Measurements from ENCODE around the gene FAM136A.

The FAM136A gene

DNA sequence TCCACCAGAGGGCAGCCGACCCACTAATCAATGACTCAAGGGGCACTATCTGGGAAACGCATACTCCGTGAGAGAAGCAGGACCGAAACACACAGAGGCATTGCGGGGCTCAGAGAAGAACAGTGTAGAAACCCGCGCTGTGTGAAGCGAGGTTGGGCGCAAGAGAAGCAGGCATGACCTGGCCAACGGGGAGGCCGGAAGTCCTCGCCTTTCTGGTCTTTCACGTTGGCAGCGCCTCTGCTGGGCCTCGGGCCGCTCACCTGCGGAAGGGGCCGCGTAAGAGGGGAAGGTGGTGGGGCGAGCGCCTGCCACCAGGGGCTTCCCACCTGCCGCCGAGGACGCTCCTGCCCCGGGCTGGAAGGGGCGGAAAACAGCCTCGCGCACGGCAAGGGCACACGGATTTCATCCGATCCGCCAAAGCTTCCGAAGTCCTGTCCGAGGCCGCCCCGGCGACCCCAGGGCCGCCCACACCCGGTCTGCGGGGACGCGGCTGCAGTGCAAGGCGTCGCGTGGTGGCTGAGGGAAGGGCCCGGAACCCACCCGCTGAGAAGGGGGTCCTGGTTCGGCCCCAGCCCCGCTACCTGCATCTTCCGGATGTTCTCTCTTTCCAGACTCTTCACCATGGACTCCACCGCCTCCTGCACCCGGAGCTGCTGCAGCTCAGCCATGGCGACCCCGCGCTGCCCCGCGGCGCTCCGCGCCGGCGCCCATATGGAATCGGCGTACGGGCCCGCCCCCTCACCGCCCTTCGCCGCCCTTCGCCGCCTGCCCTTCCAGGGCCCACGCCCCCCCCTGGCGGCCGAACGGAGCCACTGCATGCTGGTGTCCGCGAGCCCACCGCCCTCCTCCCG is at the start of gene FAM136A:
FAM136A (minus strand) TSS at position 724 of the 851 bp plus-strand sequence; CDS start at position 668, 56 bp downstream.
- H3K4me3 ChIP-seq (ENCODE audit: low read length in 2 of 2) = peak within 1 kb of the TSS; percentile 91
- H3K9ac ChIP-seq (ENCODE audit: low read depth in 1 of 2, low read length in 2 of 2) = peak within 1 kb of the TSS; percentile 84 to 93
- H3K27me3 ChIP-seq (ENCODE audit: control insufficient read depth in 2 of 2, insufficient read depth in 2 of 2, low read length in 2 of 2) = no peaks in the 10 kb centered on the region
- peaks cover 7 to 10% of the 10 kb centered on the region in 2 donors for H3K4me1 ChIP-seq (ENCODE audit: control insufficient read depth in 2 of 2, insufficient read depth in 2 of 2, low read length in 2 of 2)
- H3K36me3 ChIP-seq (ENCODE audit: control insufficient read depth in 2 of 2, insufficient read depth in 2 of 2, low read length in 2 of 2) = peaks cover 10 to 19% of the 10 kb centered on the region in 2 donors
- peak within 1 kb of the TSS; percentile 83 to 89 for H3K27ac ChIP-seq (ENCODE audit: low read depth in 2 of 2, low read length in 2 of 2)
- no peaks in the 10 kb centered on the region for H3K9me3 ChIP-seq (ENCODE audit: control insufficient read depth in 2 of 2, low read length in 2 of 2)

DNA sequence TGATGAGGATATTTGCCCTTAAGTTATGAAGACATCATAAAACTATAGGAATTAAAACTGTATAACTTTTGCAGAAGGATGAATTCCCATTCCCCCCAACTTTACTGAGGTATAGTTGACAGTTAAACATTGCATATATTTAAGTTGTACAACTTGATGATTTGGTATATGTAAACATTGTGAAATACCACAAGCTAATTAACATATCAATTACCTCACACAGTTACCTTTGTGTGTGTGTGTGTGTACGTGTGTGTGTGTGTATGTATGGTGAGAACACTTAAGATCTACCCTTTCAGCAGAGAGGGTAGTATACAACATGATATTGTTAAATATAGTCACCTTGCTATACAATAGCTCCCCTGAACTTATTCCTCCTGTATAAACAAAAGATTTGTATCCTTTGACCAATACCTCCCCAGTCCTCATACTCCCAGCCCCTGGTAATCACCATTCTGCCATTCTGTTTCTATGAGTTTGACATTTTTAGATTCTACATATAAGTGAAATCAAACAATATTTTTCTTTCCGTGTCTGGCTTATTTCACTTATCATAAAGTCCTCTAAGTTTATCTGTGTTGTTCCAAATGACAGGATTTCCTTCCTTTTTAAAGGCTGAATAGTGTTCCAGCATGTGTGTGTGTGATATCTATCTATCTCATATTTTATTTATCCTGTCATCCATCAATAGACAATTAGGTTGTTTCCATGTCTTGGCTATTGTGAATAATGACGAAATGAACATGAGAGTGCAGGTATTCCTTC is 48.2 kb upstream of the FAM136A start:
- H3K9me3 ChIP-seq (ENCODE audit: control insufficient read depth in 2 of 2, low read length in 2 of 2) = no peaks in the 10 kb centered on the region
- no peak overlapping the region for H3K27ac ChIP-seq (ENCODE audit: low read depth in 2 of 2, low read length in 2 of 2)
- no peaks in the 10 kb centered on the region for H3K27me3 ChIP-seq (ENCODE audit: control insufficient read depth in 2 of 2, insufficient read depth in 2 of 2, low read length in 2 of 2)
- no peaks in the 10 kb centered on the region for H3K4me1 ChIP-seq (ENCODE audit: control insufficient read depth in 2 of 2, insufficient read depth in 2 of 2, low read length in 2 of 2)
- H3K9ac ChIP-seq (ENCODE audit: low read depth in 1 of 2, low read length in 2 of 2) = no peak overlapping the region
- no peaks in the 10 kb centered on the region for H3K36me3 ChIP-seq (ENCODE audit: control insufficient read depth in 2 of 2, insufficient read depth in 2 of 2, low read length in 2 of 2)
- H3K4me3 ChIP-seq (ENCODE audit: low read length in 2 of 2) = no peak overlapping the region

DNA sequence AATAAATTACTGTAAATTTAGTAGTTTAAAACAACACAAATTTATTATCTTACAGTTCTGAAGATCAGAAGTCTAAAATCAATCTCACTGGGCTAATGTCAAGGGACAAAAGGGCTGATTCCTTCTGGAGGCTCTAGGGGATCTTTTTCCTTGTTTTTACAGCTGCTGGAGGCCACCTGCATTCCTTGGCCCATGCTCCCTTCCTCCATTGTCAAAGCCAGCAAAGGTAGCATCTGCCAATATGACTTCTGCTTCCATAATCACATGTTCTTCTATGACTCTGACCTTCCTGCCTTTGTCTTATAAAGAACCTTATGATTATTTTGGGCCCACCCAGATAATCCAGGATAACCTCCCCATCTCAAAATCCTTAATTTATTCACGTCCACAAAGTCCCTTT is 46.0 kb upstream of the FAM136A start:
- Histone ChIP-seq H3K27ac (ENCODE audit: low read depth in 2 of 2, low read length in 2 of 2) (no peak overlapping the region), H3K9ac (ENCODE audit: low read depth in 1 of 2, low read length in 2 of 2) (no peak overlapping the region), H3K36me3 (ENCODE audit: control insufficient read depth in 2 of 2, insufficient read depth in 2 of 2, low read length in 2 of 2) (no peaks in the 10 kb centered on the region), H3K9me3 (ENCODE audit: control insufficient read depth in 2 of 2, low read length in 2 of 2) (no peaks in the 10 kb centered on the region), H3K4me3 (ENCODE audit: low read length in 2 of 2) (no peak overlapping the region), H3K4me1 (ENCODE audit: control insufficient read depth in 2 of 2, insufficient read depth in 2 of 2, low read length in 2 of 2) (no peaks in the 10 kb centered on the region), H3K27me3 (ENCODE audit: control insufficient read depth in 2 of 2, insufficient read depth in 2 of 2, low read length in 2 of 2) (no peaks in the 10 kb centered on the region)

DNA sequence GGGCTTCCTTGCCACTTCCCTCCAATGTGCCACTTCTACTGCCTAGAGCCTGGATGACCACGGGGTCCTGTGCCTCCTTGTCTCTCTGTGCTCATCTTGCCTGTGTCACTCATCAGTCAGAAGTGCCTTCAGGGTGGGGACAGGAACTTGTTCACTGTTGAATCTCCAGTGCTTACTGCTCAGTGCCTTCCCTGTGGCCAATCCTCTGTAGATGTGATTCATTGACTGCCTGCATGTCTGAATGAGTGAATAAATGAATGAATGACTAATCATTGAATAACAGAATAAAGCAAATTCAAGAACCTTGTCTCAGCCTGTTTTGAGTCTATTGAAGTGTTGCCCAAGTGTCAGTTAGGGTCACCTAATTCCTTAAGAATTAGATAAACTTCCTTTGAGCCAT is 42.3 kb upstream of the FAM136A start:
- no peak overlapping the region for H3K4me3 ChIP-seq (ENCODE audit: low read length in 2 of 2)
- H3K4me1 ChIP-seq (ENCODE audit: control insufficient read depth in 2 of 2, insufficient read depth in 2 of 2, low read length in 2 of 2) = no peaks in the 10 kb centered on the region
- H3K27me3 ChIP-seq (ENCODE audit: control insufficient read depth in 2 of 2, insufficient read depth in 2 of 2, low read length in 2 of 2) = no peaks in the 10 kb centered on the region
- no peaks in the 10 kb centered on the region for H3K36me3 ChIP-seq (ENCODE audit: control insufficient read depth in 2 of 2, insufficient read depth in 2 of 2, low read length in 2 of 2)
- no peaks in the 10 kb centered on the region for H3K9me3 ChIP-seq (ENCODE audit: control insufficient read depth in 2 of 2, low read length in 2 of 2)
- H3K9ac ChIP-seq (ENCODE audit: low read depth in 1 of 2, low read length in 2 of 2) = no peak overlapping the region
- H3K27ac ChIP-seq (ENCODE audit: low read depth in 2 of 2, low read length in 2 of 2) = no peak overlapping the region

DNA sequence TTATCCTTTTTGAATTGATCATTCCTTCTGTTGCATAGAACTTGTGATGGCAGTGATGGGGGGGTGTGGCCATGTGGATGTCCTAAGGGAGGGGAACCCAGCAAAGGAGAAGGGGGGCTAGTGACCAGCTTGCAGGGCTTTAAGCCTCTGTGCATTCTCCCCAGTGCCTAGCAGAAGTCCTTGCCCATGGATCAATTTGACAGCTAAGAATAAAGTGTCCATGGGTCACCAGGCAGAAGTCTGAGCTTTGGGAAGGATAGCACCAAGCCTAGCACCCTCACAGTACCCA is 39.6 kb upstream of the FAM136A start:
- no peak overlapping the region for H3K9ac ChIP-seq (ENCODE audit: low read depth in 1 of 2, low read length in 2 of 2)
- H3K27me3 ChIP-seq (ENCODE audit: control insufficient read depth in 2 of 2, insufficient read depth in 2 of 2, low read length in 2 of 2) = no peaks in the 10 kb centered on the region
- no peaks in the 10 kb centered on the region for H3K9me3 ChIP-seq (ENCODE audit: control insufficient read depth in 2 of 2, low read length in 2 of 2)
- H3K27ac ChIP-seq (ENCODE audit: low read depth in 2 of 2, low read length in 2 of 2) = no peak overlapping the region
- H3K4me1 ChIP-seq (ENCODE audit: control insufficient read depth in 2 of 2, insufficient read depth in 2 of 2, low read length in 2 of 2) = no peaks in the 10 kb centered on the region
- H3K4me3 ChIP-seq (ENCODE audit: low read length in 2 of 2) = no peak overlapping the region
- no peaks in the 10 kb centered on the region for H3K36me3 ChIP-seq (ENCODE audit: control insufficient read depth in 2 of 2, insufficient read depth in 2 of 2, low read length in 2 of 2)

DNA sequence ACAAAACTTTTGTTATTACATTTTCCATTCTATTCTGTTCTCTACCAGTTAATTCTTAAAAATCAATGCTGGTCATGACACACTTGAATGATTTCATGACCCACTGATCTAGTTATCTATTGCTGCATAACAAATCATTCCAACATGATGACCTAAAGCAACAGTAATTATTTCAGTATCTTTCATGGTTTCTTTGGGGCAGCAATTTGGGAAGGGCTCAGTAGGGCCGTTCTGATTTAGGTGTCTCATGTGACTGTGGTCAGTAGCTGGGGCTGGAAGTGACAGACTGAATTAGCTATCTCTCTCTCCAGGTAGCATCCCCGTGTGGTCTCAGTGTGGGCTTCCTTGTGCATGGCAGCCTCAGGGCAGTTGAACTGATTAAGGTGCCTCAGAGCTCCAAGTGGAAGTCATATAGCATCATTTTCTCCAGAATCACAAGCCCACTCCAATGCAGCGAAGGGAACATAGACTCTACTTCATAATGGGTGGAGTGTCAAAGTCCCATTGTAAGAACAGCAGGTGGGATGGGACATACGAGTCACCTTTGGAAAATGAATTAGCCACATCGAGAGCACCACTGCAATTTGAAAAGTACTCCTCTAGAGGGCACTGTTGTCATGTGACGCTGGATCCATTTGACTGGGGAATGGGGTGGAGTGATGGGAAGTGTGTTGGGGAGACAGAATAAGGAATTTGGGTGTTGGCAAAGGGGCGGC is 39.1 kb upstream of the FAM136A start:
- Histone ChIP-seq H3K4me3 (ENCODE audit: low read length in 2 of 2) (no peak overlapping the region), H3K9me3 (ENCODE audit: control insufficient read depth in 2 of 2, low read length in 2 of 2) (no peaks in the 10 kb centered on the region), H3K27me3 (ENCODE audit: control insufficient read depth in 2 of 2, insufficient read depth in 2 of 2, low read length in 2 of 2) (no peaks in the 10 kb centered on the region), H3K36me3 (ENCODE audit: control insufficient read depth in 2 of 2, insufficient read depth in 2 of 2, low read length in 2 of 2) (no peaks in the 10 kb centered on the region), H3K9ac (ENCODE audit: low read depth in 1 of 2, low read length in 2 of 2) (no peak overlapping the region), H3K4me1 (ENCODE audit: control insufficient read depth in 2 of 2, insufficient read depth in 2 of 2, low read length in 2 of 2) (no peaks in the 10 kb centered on the region), H3K27ac (ENCODE audit: low read depth in 2 of 2, low read length in 2 of 2) (no peak overlapping the region)

DNA sequence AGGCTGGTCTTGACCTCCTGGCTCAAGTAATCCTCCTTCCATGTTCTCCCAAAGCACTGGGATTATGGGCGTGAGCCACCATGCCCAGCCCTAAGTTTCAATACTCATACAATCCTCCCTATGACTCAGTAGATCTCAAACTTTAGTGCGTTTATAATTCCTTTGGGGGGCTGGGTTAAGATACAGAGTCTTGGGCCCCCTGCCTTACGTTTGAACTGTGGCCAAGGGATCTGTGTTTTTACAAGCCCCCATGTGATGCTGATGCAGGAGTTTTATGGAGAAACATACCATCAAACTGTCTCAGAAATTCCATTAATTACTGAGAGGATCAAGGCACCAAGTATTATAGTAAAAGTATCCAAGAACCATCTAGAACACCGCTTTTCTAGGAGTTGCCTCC is 38.2 kb upstream of the FAM136A start:
- H3K9me3 ChIP-seq (ENCODE audit: control insufficient read depth in 2 of 2, low read length in 2 of 2) = no peaks in the 10 kb centered on the region
- H3K27me3 ChIP-seq (ENCODE audit: control insufficient read depth in 2 of 2, insufficient read depth in 2 of 2, low read length in 2 of 2) = no peaks in the 10 kb centered on the region
- H3K4me3 ChIP-seq (ENCODE audit: low read length in 2 of 2) = no peak overlapping the region
- no peak overlapping the region for H3K27ac ChIP-seq (ENCODE audit: low read depth in 2 of 2, low read length in 2 of 2)
- no peaks in the 10 kb centered on the region for H3K4me1 ChIP-seq (ENCODE audit: control insufficient read depth in 2 of 2, insufficient read depth in 2 of 2, low read length in 2 of 2)
- H3K9ac ChIP-seq (ENCODE audit: low read depth in 1 of 2, low read length in 2 of 2) = no peak overlapping the region
- H3K36me3 ChIP-seq (ENCODE audit: control insufficient read depth in 2 of 2, insufficient read depth in 2 of 2, low read length in 2 of 2) = no peaks in the 10 kb centered on the region

DNA sequence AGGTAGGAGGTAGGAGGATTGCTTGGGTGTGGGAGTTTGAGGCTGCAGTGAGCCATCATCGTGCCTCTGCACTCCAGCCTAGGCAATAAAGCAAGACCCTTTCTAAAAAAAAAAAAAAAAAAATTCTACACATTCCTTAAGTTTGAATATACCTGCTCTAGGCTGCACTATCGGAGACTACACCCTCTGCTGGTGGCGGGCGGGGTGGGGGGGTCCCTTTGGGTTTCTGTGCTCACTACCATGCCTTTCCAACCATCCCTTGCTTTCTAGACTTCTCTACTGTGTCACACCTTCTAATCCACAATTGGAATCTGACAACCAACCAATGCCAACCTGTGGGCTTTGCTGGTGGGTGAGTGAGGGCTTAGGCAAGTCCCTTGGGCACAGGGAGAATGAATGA is 34.7 kb upstream of the FAM136A start:
- no peak overlapping the region for H3K4me3 ChIP-seq (ENCODE audit: low read length in 2 of 2)
- no peak overlapping the region for H3K27ac ChIP-seq (ENCODE audit: low read depth in 2 of 2, low read length in 2 of 2)
- no peaks in the 10 kb centered on the region for H3K9me3 ChIP-seq (ENCODE audit: control insufficient read depth in 2 of 2, low read length in 2 of 2)
- H3K27me3 ChIP-seq (ENCODE audit: control insufficient read depth in 2 of 2, insufficient read depth in 2 of 2, low read length in 2 of 2) = no peaks in the 10 kb centered on the region
- H3K9ac ChIP-seq (ENCODE audit: low read depth in 1 of 2, low read length in 2 of 2) = no peak overlapping the region
- H3K4me1 ChIP-seq (ENCODE audit: control insufficient read depth in 2 of 2, insufficient read depth in 2 of 2, low read length in 2 of 2) = no peaks in the 10 kb centered on the region
- no peaks in the 10 kb centered on the region for H3K36me3 ChIP-seq (ENCODE audit: control insufficient read depth in 2 of 2, insufficient read depth in 2 of 2, low read length in 2 of 2)

DNA sequence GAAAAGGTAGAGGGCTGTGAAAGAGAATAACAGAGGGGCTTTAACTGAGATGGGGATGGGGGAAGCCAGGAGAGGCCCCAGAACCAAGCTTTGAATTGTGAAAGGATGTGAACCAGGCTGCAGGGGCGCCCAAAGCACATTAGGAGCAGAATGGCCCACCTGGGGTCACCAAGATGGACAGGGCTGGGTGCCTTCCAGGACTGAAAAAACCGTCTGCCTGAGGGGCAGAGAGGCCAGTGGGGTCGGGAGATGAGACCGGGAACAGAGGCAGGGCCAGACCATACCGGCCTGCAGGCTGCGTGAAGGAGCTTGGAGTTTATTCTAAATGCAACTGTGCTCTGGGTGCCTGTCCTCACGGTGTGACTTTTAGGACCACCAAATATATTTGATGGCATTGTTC is 29.1 kb upstream of the FAM136A start:
- H3K9me3 ChIP-seq (ENCODE audit: control insufficient read depth in 2 of 2, low read length in 2 of 2) = no peaks in the 10 kb centered on the region
- no peaks in the 10 kb centered on the region for H3K27me3 ChIP-seq (ENCODE audit: control insufficient read depth in 2 of 2, insufficient read depth in 2 of 2, low read length in 2 of 2)
- H3K4me3 ChIP-seq (ENCODE audit: low read length in 2 of 2) = no peak overlapping the region
- no peak overlapping the region for H3K9ac ChIP-seq (ENCODE audit: low read depth in 1 of 2, low read length in 2 of 2)
- H3K4me1 ChIP-seq (ENCODE audit: control insufficient read depth in 2 of 2, insufficient read depth in 2 of 2, low read length in 2 of 2) = peaks cover 4 to 10% of the 10 kb centered on the region in 2 donors
- no peak overlapping the region for H3K27ac ChIP-seq (ENCODE audit: low read depth in 2 of 2, low read length in 2 of 2)
- no peaks in the 10 kb centered on the region for H3K36me3 ChIP-seq (ENCODE audit: control insufficient read depth in 2 of 2, insufficient read depth in 2 of 2, low read length in 2 of 2)

DNA sequence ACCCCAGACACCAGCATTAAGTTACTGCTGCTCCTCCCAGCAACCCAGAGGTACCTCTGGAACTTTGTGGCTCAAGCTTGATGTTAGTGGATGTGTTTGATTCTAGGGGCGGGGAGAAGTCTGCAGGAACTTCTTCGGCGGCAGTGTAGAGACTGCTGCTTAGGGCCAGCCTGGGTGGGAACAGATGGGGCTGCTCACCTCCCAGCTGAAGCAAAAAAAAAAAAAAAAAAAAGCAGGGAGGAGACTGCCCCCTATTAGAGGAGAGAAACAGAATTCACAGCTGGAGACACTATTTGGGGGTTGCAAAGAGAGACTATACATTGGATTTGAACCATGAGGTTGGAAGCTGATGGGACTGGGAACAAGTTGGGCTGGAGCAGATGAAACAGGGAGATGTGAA is 28.6 kb upstream of the FAM136A start:
- H3K36me3 ChIP-seq (ENCODE audit: control insufficient read depth in 2 of 2, insufficient read depth in 2 of 2, low read length in 2 of 2) = no peaks in the 10 kb centered on the region
- peaks cover 4 to 10% of the 10 kb centered on the region in 2 donors for H3K4me1 ChIP-seq (ENCODE audit: control insufficient read depth in 2 of 2, insufficient read depth in 2 of 2, low read length in 2 of 2)
- no peaks in the 10 kb centered on the region for H3K27me3 ChIP-seq (ENCODE audit: control insufficient read depth in 2 of 2, insufficient read depth in 2 of 2, low read length in 2 of 2)
- H3K27ac ChIP-seq (ENCODE audit: low read depth in 2 of 2, low read length in 2 of 2) = peak overlapping the region in 1 of 2 donors; percentile 51
- no peak overlapping the region for H3K4me3 ChIP-seq (ENCODE audit: low read length in 2 of 2)
- H3K9ac ChIP-seq (ENCODE audit: low read depth in 1 of 2, low read length in 2 of 2) = no peak overlapping the region
- H3K9me3 ChIP-seq (ENCODE audit: control insufficient read depth in 2 of 2, low read length in 2 of 2) = no peaks in the 10 kb centered on the region
